BLaER1 (cell line): ENCODE results near the gene MBIP.
"Not testable (repeated sequence)": the region's sequence is repeated elsewhere in the genome, so short reads cannot be mapped to it uniquely, and the experiment has no call there.

ENCODE experiments used
- H3K27ac ChIP-seq: shearing (Covaris generic); formaldehyde crosslinking; 2 replicates; pipeline ENCODE4 v1.8.1; 2022
- H3K27me3 ChIP-seq: shearing (Covaris generic); formaldehyde crosslinking; 2 replicates; pipeline ENCODE4 v1.8.1; 2022
- H3K36me3 ChIP-seq: shearing (Covaris generic); formaldehyde crosslinking; 2 replicates; pipeline ENCODE4 v1.8.1; 2022
- H3K4me1 ChIP-seq: shearing (Covaris generic); formaldehyde crosslinking; 2 replicates; pipeline ENCODE4 v1.8.1; 2022
- H3K4me2 ChIP-seq: shearing (Covaris generic); formaldehyde crosslinking; 2 replicates; pipeline ENCODE4 v1.8.1; 2022
- H3K4me3 ChIP-seq: shearing (Covaris generic); formaldehyde crosslinking; 2 replicates; pipeline ENCODE4 v1.8.1; 2022
- H3K9ac ChIP-seq: shearing (Covaris generic); formaldehyde crosslinking; 2 replicates; pipeline ENCODE4 v1.8.1; 2022
- H3K9me3 ChIP-seq: shearing (Covaris generic); formaldehyde crosslinking; 2 replicates; pipeline ENCODE4 v1.8.1; 2022
- H4K20me1 ChIP-seq: shearing (Covaris generic); formaldehyde crosslinking; 2 replicates; pipeline ENCODE4 v1.8.1; 2022
- Cebpa-rat ChIP-seq: shearing (Covaris generic); IDR thresholded peaks from 2 replicates; pipeline ENCODE4 v1.8.1; 2022

The MBIP gene

GRCh38 chr14:36340276-36340890 lies 19.9 kb upstream of the MBIP start:
- no peaks in the 10 kb centered on the region for H4K20me1 ChIP-seq
- H3K9me3 ChIP-seq, result no peaks in the 10 kb centered on the region
- no peak overlapping the region for H3K4me2 ChIP-seq
- H3K27ac ChIP-seq, result no peak overlapping the region
- H3K9ac ChIP-seq, result no peak overlapping the region
- no peaks in the 10 kb centered on the region for H3K36me3 ChIP-seq
- no peak overlapping the region for H3K4me3 ChIP-seq
- no peak for TF ChIP-seq Cebpa-rat
- no peaks in the 10 kb centered on the region for H3K4me1 ChIP-seq
- no peaks in the 10 kb centered on the region for H3K27me3 ChIP-seq

DNA sequence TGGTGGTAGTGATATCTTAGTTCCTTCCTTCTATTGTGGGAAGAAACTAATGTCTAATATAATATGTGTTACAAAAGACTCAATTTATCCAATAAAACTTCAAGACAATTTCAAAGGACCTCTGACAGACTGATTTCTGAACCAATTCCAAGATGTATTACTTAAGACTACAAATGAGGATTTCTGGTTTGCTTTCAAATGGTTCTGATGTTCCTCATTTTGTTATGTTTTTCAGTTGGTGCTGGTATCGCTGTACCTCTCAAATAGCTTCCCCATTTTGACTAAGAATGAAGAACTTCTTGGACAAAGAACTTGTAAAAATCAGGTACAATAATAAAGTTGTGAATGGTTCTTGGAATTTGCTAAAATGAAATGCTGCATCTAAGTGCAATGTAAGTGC lies 19.4 kb upstream of the MBIP start:
- H3K4me1 ChIP-seq, result no peaks in the 10 kb centered on the region
- H3K27me3 ChIP-seq, result no peaks in the 10 kb centered on the region

DNA sequence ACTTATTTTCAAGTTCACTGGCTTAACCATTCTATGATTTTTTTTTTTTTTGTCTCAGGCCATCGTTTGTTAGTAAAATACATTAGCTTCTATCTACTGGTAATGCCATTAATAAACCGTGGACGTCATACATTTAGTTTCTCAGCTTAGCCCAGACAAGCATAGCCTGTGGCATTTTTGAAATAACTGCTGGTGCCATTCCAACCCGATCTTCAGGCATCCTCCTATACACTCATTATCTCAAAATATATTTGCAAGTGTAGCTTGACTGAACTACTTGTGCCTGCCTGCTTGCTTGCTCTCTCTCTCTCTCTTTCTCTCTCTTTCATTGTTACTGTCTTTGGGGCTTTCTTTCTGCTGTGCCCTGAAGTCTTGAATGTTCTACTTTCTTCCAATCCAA lies 12.7 kb upstream of the MBIP start:
- no peak overlapping the region for H3K4me2 ChIP-seq
- H3K9ac ChIP-seq, result no peak overlapping the region
- no peaks in the 10 kb centered on the region for H3K36me3 ChIP-seq
- H4K20me1 ChIP-seq, result no peaks in the 10 kb centered on the region
- H3K4me3 ChIP-seq, result no peak overlapping the region
- H3K27me3 ChIP-seq, result no peaks in the 10 kb centered on the region
- no peaks in the 10 kb centered on the region for H3K9me3 ChIP-seq
- H3K4me1 ChIP-seq, result no peaks in the 10 kb centered on the region
- no peak for TF ChIP-seq Cebpa-rat
- H3K27ac ChIP-seq, result no peak overlapping the region

More for the DNA sequence above, 19.4 kb upstream of the MBIP start:
- Histone ChIP-seq H3K36me3 (no peaks in the 10 kb centered on the region), H3K27ac (no peak overlapping the region), H3K9ac (no peak overlapping the region), H3K4me3 (no peak overlapping the region), H4K20me1 (no peaks in the 10 kb centered on the region), H3K4me2 (no peak overlapping the region), H3K9me3 (no peaks in the 10 kb centered on the region)
- no peak for TF ChIP-seq Cebpa-rat

DNA sequence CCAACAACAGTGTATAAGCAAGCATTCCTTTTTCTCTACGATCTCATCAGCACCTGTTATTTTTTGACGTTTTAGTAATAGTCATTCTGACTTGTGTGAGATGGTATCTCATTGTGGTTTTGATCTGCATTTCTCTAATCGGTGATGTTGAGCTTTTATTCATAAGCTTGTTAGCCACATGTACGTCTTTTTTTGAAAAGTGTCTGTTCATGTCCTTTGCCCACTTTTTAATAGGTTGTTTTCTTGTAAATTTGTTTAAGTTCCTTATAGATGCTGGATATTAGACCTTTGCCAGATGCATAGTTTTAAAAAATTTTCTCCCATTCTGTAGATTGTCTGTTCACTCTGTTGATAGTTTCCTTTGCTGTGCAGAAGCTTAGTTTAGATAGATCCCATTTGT lies 7.1 kb upstream of the MBIP start:
- not testable (repeated sequence) for H3K27me3 ChIP-seq, H3K9ac ChIP-seq, H3K27ac ChIP-seq, H4K20me1 ChIP-seq, H3K36me3 ChIP-seq, H3K4me1 ChIP-seq, H3K9me3 ChIP-seq, H3K4me3 ChIP-seq, H3K4me2 ChIP-seq

- no peak overlapping the region for H3K4me2 ChIP-seq
- H4K20me1 ChIP-seq, result no peaks in the 10 kb centered on the region
- TF ChIP-seq Cebpa-rat, result no peak
- H3K9ac ChIP-seq, result no peak overlapping the region
- H3K27me3 ChIP-seq, result no peaks in the 10 kb centered on the region
- no peaks in the 10 kb centered on the region for H3K4me1 ChIP-seq
- H3K27ac ChIP-seq, result no peak overlapping the region
- H3K36me3 ChIP-seq, result no peaks in the 10 kb centered on the region
- 0 out of 2 replicates have a peak, but pooled peaks cover 7% of the 10 kb centered on the region for H3K9me3 ChIP-seq
- no peak overlapping the region for H3K4me3 ChIP-seq
Observed at GRCh38 chr14:36325853-36326252, 5.4 kb upstream of the MBIP start.

DNA sequence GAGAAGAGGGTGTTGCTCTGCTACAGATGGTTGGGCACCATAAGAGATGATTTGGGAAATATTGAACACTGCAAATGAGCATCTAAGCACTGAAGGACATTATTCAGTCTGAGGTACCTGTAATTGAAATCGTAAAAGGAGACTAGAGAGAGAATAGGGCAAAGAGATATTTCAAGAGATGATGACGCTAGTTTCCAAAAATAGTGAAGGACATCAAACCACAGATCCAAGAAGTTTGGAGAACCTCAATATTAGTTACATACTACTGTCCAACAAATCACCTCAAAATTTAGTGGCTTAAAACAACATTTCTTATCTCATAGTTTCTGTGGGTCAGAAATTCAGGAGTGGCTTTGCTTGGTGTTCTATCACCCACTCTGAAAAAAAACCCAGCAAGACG lies 4.5 kb upstream of the MBIP start:
- Histone ChIP-seq H3K9ac (no peak overlapping the region), H4K20me1 (no peaks in the 10 kb centered on the region), H3K4me2 (no peak overlapping the region), H3K36me3 (no peaks in the 10 kb centered on the region), H3K9me3 (0 out of 2 replicates have a peak, but pooled peaks cover 7% of the 10 kb centered on the region), H3K4me1 (no peaks in the 10 kb centered on the region), H3K27me3 (no peaks in the 10 kb centered on the region), H3K27ac (no peak overlapping the region), H3K4me3 (no peak overlapping the region)
- no peak for TF ChIP-seq Cebpa-rat

DNA sequence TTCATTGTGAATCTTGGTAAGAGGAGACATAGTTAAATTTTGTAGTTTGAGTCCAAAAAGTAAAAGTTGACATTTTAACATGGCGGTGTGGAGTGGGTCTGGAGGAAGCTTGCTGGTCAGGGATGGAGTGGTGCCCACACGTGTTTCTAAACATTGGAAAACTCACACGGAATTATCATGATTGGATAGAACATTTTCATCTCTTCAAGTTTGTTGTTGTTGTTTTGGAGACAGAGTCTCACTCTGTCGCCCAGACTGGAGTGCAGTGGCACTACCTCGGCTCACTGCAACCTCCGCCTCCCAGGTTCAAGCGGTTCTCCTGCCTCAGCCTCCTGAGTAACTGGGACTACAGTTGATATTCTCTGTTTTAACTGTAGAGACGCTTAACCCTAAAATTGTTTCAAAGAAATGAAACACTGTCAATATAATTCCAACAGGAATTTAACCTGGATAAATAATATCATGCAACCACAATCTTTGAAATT lies 502 bp upstream of the MBIP start:
- H4K20me1 ChIP-seq, result peaks cover 11% of the 10 kb centered on the region
- H3K4me3 ChIP-seq, result peak overlapping the region; percentile 98
- no peak for TF ChIP-seq Cebpa-rat
- H3K9ac ChIP-seq, result no peak overlapping the region
- H3K4me1 ChIP-seq, result peaks cover 13% of the 10 kb centered on the region
- H3K27me3 ChIP-seq, result no peaks in the 10 kb centered on the region
- H3K27ac ChIP-seq, result no peak overlapping the region
- no peaks in the 10 kb centered on the region for H3K36me3 ChIP-seq
- peak overlapping the region; percentile 58 for H3K4me2 ChIP-seq
- no peaks in the 10 kb centered on the region for H3K9me3 ChIP-seq

DNA sequence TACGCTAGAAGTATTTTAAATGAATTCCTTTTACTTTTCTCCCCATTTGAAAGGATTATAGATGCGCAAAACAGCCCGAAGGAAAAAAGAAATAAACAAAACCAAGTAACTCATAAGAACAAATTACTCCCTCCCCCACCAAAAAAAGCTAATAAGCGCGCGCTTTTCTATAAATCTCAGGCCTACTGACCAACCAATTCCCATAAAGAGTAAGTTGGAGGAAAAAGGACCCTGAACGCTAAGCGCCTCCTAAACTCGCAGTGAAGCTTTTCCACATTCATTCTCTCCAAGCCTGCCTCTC lies 588 bp downstream of the MBIP start:
- Histone ChIP-seq H3K27me3 (no peaks in the 10 kb centered on the region), H3K4me3 (peak overlapping the region; percentile 98), H3K36me3 (no peaks in the 10 kb centered on the region), H3K4me2 (peak overlapping the region; percentile 84), H3K9me3 (no peaks in the 10 kb centered on the region), H3K27ac (peak overlapping the region; percentile 80), H3K4me1 (peaks cover 13% of the 10 kb centered on the region), H4K20me1 (peaks cover 12% of the 10 kb centered on the region), H3K9ac (peak overlapping the region; percentile 91)
- TF ChIP-seq Cebpa-rat, result no peak

DNA sequence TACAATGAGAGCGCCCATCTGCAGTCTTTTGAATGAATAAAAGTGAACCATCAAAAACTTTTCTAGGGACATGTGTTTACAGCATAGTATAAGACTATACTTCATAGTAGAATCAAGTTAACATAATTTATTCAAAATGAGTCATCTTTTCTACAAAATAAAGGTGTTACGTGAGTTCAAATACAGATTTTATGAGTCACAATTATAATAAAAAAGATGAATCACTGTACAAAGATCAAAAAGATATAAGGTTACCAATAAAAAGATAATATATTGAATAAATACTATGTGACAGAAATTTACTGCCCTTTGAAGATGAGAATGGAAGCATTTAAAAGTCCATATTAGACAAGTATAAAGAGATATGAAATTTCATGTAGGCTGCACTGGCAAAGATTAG lies 2.8 kb downstream of the MBIP start:
- no peaks in the 10 kb centered on the region for H3K27me3 ChIP-seq
- no peak for TF ChIP-seq Cebpa-rat
- peaks cover 17% of the 10 kb centered on the region for H4K20me1 ChIP-seq
- no peak overlapping the region for H3K9ac ChIP-seq
- H3K4me3 ChIP-seq, result no peak overlapping the region
- H3K4me1 ChIP-seq, result peaks cover 13% of the 10 kb centered on the region
- H3K36me3 ChIP-seq, result peaks cover 11% of the 10 kb centered on the region
- H3K9me3 ChIP-seq, result no peaks in the 10 kb centered on the region
- no peak overlapping the region for H3K4me2 ChIP-seq
- H3K27ac ChIP-seq, result no peak overlapping the region

DNA sequence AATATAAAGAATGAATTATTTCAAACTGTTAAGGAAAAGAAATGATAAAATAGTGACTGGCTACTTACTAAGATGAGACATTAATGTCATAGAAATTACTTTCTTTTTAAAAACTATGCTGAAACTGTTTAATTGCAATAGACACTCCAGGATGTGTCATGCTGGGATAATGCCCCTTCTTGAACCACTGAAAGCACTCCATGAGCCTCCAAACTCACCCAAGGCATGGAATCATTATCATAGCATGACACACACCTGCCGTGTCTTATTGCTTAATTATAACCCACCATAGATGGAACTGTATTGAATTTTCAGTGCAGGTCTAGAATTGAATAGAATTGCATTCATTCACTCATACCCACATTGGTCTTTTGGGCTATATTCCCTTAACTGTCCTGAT lies 4.3 kb downstream of the MBIP start:
- Histone ChIP-seq H3K9me3 (no peaks in the 10 kb centered on the region), H3K4me3 (no peak overlapping the region), H3K4me2 (no peak overlapping the region), H3K27me3 (no peaks in the 10 kb centered on the region), H3K4me1 (peaks cover 13% of the 10 kb centered on the region), H3K36me3 (peaks cover 18% of the 10 kb centered on the region), H4K20me1 (peaks cover 17% of the 10 kb centered on the region), H3K9ac (no peak overlapping the region), H3K27ac (no peak overlapping the region)
- no peak for TF ChIP-seq Cebpa-rat
